IMR-90 (cell line): Measurements from ENCODE around the gene ANKRD31.

Experiments
- MXI1 ChIP-seq: IDR thresholded peaks from 2 replicates; pipeline ENCODE4 v1.6.1; 2012; ENCODE audit warnings: low read depth, mild to moderate bottlenecking, low read length, moderate library complexity, borderline replicate concordance
- TF ChIP-seq, protein P1 (sequence below): conservative IDR thresholded peaks from 2 replicates; pipeline ENCODE4 v1.5.1; 2012; ENCODE audit warnings: mild to moderate bottlenecking, low read depth, low read length, improper control_type of control experiment

DNA sequence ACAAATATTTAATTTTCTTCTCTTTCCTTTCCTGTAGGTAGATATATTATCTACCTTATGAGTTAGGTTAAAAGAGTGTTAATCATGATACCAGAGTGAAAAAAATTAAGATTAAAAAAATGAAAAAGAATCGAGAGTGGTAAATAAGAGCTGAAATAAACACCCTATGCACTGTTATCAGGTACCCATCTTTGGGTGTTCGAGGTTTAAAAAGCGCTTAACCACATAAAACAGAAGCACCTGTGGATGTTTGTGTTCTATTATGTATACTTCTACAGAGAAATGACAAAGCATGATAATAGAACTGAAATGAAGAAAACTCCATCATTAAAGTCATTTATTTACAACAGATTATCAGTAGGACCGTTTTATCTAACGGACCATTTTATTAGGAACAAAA lies 158.7 kb downstream of the ANKRD31 start:
- no peak for TF ChIP-seq MXI1
- TF ChIP-seq, protein P1, sequence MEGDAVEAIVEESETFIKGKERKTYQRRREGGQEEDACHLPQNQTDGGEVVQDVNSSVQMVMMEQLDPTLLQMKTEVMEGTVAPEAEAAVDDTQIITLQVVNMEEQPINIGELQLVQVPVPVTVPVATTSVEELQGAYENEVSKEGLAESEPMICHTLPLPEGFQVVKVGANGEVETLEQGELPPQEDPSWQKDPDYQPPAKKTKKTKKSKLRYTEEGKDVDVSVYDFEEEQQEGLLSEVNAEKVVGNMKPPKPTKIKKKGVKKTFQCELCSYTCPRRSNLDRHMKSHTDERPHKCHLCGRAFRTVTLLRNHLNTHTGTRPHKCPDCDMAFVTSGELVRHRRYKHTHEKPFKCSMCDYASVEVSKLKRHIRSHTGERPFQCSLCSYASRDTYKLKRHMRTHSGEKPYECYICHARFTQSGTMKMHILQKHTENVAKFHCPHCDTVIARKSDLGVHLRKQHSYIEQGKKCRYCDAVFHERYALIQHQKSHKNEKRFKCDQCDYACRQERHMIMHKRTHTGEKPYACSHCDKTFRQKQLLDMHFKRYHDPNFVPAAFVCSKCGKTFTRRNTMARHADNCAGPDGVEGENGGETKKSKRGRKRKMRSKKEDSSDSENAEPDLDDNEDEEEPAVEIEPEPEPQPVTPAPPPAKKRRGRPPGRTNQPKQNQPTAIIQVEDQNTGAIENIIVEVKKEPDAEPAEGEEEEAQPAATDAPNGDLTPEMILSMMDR = no peak
